ENCODE measurements around the gene GCN1. TPM values are rescaled to one million over a fixed set of nuclear protein-coding genes. Genes with fewer than 3 reads are reported as not detected.
"Not testable (repeated sequence)": the region's sequence is repeated elsewhere in the genome, so short reads cannot be mapped to it uniquely, and the experiment has no call there.

The GCN1 gene
- total RNA-seq, 1 donor from 2014 or later, result 130 TPM

DNA sequence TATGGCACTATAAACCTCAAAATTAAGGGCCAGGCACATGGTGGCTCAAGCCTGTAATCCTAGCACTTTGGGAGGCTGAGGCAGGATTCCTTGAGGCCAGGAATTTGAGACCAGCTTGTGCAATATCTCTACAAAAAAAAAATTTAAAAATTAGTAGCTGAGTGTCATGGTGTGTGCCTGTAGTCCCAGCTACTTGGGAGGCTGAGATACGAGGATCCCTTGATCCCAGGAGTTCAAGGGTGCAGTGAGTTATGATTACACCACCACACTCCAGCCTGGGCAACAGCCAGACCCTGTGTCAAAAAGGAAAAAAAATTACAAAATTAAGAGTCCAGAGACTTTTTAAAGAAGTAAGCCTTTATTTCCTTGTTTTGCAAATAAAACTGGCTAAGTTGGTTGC lies 1.8 kb upstream of the GCN1 start:
- peaks cover 28% of the 10 kb centered on the region for H3K36me3 Mint-ChIP-seq
- DNase-seq (ENCODE audit: extremely low spot score, unreplicated experiment), result no peak

DNA sequence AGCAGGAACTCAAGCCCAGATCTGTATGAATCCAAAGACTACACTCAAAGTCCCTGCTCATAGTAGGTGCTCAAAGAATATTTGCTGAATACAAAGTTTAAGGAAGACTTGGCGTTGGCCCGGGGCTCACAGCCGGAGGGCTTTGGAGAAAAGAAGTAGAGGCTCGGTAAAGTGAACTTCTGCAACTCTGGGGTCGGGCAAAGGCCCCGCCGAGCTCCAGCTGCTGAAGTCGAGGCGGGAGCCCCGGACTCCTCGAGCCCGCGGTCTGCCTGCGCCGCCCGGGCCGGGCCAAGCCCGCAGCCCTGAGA lies 335 bp downstream of the GCN1 start:
- TF ChIP-seq, protein P1, sequence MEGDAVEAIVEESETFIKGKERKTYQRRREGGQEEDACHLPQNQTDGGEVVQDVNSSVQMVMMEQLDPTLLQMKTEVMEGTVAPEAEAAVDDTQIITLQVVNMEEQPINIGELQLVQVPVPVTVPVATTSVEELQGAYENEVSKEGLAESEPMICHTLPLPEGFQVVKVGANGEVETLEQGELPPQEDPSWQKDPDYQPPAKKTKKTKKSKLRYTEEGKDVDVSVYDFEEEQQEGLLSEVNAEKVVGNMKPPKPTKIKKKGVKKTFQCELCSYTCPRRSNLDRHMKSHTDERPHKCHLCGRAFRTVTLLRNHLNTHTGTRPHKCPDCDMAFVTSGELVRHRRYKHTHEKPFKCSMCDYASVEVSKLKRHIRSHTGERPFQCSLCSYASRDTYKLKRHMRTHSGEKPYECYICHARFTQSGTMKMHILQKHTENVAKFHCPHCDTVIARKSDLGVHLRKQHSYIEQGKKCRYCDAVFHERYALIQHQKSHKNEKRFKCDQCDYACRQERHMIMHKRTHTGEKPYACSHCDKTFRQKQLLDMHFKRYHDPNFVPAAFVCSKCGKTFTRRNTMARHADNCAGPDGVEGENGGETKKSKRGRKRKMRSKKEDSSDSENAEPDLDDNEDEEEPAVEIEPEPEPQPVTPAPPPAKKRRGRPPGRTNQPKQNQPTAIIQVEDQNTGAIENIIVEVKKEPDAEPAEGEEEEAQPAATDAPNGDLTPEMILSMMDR (conservative IDR thresholded peaks at IDR 0.05), result no peak
- Mint-ChIP-seq H3K4me3 (peak overlapping the region; percentile 94), H3K9me3 (no peaks in the 10 kb centered on the region), H3K27me3 (no peaks in the 10 kb centered on the region), H3K27ac (peak overlapping the region; percentile 93), H3K4me1 (ENCODE audit: unreplicated experiment) (peaks cover 18% of the 10 kb centered on the region), H3K36me3 (peaks cover 22% of the 10 kb centered on the region)
- DNase-seq (ENCODE audit: extremely low spot score, unreplicated experiment), result no peak

More for the DNA sequence above, 1.8 kb upstream of the GCN1 start:
- Mint-ChIP-seq H3K4me1 (ENCODE audit: unreplicated experiment) (peaks cover 26% of the 10 kb centered on the region), H3K27ac (peak overlapping the region; percentile 98), H3K9me3 (no peaks in the 10 kb centered on the region), H3K27me3 (peaks cover 6% of the 10 kb centered on the region), H3K4me3 (peak overlapping the region; percentile 60)
- TF ChIP-seq, protein P1 (conservative IDR thresholded peaks at IDR 0.05), result no peak

DNA sequence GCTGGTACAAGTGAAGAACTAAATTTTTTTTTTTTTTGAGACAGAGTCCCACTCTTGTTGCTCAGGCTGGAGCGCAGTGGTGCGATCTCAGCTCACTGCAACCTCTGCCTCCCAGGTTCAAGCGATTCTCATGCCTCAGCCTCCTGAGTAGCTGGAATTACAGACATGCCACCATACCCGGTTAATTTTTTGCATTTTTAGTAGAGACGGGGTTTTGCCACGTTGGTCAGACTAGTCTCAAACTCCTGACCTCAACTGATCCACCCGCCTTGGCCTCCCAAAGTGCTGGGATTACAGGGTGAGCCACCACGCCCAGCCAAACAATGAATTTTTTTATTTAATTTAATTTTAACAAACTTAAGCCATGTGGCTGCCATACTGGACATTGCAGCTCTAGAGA lies 1.2 kb downstream of the GCN1 start:
- Mint-ChIP-seq H3K4me1 (ENCODE audit: unreplicated experiment) (peaks cover 16% of the 10 kb centered on the region), H3K27ac (peak overlapping the region; percentile 93), H3K4me3 (peak overlapping the region; percentile 94), H3K36me3 (peaks cover 17% of the 10 kb centered on the region)
- DNase-seq (ENCODE audit: extremely low spot score, unreplicated experiment); H3K9me3 Mint-ChIP-seq; H3K27me3 Mint-ChIP-seq: not testable (repeated sequence)

DNA sequence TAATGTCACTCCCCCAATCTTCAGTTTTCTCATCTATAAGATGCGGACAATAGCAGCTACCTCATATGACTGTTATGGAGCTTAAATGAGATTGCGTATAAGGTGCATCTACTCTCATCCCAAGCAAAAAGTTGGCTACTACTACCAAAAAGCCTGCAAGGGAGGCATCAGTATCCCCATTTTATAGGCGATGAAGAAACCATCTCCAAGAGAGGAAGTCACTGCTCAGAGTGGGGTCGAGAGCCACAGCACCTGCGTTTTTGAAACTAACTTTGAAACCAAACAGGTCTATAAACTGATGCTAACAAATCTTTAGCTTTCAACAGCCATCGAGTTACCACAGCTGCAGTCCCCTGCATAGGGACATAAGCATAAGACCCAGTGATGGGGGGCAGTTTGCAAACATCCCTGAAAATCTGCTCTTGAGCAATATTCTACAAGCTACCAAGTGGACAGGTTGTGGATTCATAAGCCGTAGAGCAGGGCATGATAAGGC lies 3.5 kb downstream of the GCN1 start:
- DNase-seq (ENCODE audit: extremely low spot score, unreplicated experiment), result no peak
- Mint-ChIP-seq H3K27me3 (no peaks in the 10 kb centered on the region), H3K27ac (no peak overlapping the region), H3K9me3 (no peaks in the 10 kb centered on the region), H3K4me3 (no peak overlapping the region), H3K4me1 (ENCODE audit: unreplicated experiment) (peaks cover 16% of the 10 kb centered on the region), H3K36me3 (peaks cover 19% of the 10 kb centered on the region)
- TF ChIP-seq, protein P1 (conservative IDR thresholded peaks at IDR 0.05), result no peak

DNA sequence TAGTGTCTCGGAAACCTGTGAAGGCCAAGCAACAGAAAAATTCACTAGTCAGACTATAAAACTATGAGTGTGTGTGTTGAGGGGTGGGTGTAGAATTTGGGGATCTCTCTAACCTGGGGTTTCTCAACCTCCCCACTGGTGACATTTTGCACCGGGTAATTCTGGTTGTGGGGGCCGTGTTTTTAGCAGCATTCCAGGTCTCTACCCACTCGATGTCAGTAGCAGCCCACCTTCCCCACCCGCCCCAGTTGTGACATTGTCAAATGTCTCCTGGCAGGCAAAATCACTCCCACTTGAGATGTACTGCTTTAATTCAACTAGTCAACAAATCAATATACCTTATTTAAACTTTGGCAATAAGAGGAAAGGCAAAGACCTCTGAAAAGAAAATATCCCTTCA lies 4.1 kb downstream of the GCN1 start:
- Mint-ChIP-seq H3K4me3 (no peak overlapping the region), H3K36me3 (peaks cover 19% of the 10 kb centered on the region), H3K27me3 (no peaks in the 10 kb centered on the region), H3K27ac (no peak overlapping the region), H3K4me1 (ENCODE audit: unreplicated experiment) (peaks cover 16% of the 10 kb centered on the region), H3K9me3 (no peaks in the 10 kb centered on the region)
- TF ChIP-seq, protein P1 (conservative IDR thresholded peaks at IDR 0.05), result no peak
- no peak for DNase-seq (ENCODE audit: extremely low spot score, unreplicated experiment)

DNA sequence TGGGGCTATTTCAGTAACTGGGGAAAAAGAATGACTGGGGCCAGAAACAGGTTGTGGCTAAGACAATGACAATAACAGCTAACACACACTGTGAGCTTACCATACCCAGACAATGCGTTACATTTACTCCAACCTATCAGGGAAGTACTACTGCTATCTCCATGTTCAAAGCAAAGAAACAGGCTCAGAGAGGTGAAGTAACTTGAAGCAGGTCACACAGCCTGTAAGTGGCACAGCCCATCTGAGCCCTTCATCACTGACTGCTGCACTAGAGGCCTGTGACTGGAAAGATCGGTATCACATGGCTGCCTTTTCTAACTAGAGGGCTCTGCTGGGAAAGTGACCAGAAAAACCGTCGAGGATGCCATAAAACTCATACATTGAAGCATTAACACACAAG lies 7.9 kb downstream of the GCN1 start:
- TF ChIP-seq, protein P1 (conservative IDR thresholded peaks at IDR 0.05), result no peak
- H3K36me3 Mint-ChIP-seq, result peaks cover 42% of the 10 kb centered on the region
- peaks cover under 1% of the 10 kb centered on the region for H3K4me1 Mint-ChIP-seq (ENCODE audit: unreplicated experiment)
- no peak for DNase-seq (ENCODE audit: extremely low spot score, unreplicated experiment)
- H3K9me3 Mint-ChIP-seq, result no peaks in the 10 kb centered on the region
- H3K4me3 Mint-ChIP-seq, result no peak overlapping the region
- H3K27ac Mint-ChIP-seq, result no peak overlapping the region
- H3K27me3 Mint-ChIP-seq, result no peaks in the 10 kb centered on the region

Data from type B pancreatic cell (in vitro differentiated cells).